Stimulated activated CD8-positive, alpha-beta memory T cell treated with anti-CD3 and anti-CD28 coated beads, Interleukin-4, amount 100 ng/mL, for 4 hours (primary cell): ENCODE results near the gene ULBP3.

Source experiments
- DNase-seq, 2 donors: peaks; one replicate each; pipeline ENCODE4 v3.0.0-alpha.2; 2020; ENCODE audit warnings: low read depth in 2 of 2, low spot score in 1 of 2

ULBP3 gene

DNA sequence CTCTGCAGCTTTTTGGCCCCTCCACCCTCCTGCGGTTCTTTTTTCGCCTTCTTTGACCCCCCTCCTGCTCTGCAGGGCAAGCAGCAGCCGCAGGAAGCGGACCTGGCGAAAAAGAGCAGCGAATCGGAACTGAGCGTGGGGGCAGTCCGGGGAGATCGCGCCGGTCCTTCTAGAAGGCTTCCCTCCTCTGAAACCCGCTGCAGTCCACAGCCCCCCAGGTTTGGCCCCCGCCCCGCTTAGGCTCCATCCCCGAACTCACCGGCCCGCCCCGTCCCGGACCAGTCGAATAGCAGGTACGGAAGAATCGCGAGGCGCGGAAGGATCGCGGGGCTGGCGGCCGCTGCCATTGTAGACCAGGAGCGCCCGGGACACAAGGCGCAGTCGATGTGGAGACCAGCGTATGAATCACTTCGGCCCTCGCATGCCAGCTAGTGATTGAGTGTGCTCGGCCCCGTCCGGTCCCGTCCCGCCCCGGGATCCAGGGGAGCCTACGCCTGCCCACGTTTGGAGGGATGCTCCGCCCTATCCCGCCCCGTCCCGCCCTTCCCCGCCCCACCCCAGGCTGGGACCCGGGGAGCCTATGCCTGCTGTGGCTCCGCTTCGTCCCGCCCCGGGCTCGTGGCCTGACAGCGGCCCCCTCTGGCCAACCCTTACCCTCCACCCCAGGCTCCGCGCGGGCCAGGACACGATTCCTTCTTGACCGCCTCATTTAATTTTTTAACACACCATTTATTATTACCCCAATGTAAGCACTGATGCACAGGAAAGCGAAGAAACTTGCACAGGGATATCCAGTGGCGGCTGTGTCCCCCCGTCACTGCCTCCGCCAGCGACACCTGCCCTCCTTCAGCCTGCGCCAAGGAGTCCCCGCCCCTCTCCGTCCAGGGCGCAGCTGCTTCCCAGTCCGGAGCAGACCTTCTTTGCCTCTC lies at the start of gene ULBP3:
ULBP3 (minus strand) TSS at position 402 of the 929 bp plus-strand sequence; CDS start at position 347, 55 bp downstream.
- DNase-seq: peak; percentile 14 to 47

DNA sequence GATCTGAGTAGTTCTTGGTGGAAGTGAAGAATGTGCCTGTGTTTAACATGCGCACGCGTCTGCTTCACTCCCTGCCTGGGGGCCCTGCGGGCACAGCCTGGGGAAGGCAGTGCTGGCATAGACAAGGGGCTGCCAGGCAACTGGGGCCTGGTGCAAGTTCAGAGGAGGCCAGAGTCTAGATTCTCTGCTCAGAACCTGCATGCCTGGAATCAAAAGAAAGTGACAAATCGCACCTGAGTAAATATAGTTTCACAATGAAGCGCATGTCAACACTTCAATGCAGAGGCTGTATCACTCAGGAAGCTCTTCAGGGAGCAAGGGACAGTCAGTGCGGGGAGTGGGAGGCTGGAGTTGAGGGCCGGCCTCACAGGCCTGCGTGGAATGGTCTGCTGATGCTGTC lies 49.7 kb upstream of the ULBP3 start:
- no peak for DNase-seq

GRCh38 chr6:150118203-150118602 lies 49.3 kb upstream of the ULBP3 start:
- no peak for DNase-seq

DNA sequence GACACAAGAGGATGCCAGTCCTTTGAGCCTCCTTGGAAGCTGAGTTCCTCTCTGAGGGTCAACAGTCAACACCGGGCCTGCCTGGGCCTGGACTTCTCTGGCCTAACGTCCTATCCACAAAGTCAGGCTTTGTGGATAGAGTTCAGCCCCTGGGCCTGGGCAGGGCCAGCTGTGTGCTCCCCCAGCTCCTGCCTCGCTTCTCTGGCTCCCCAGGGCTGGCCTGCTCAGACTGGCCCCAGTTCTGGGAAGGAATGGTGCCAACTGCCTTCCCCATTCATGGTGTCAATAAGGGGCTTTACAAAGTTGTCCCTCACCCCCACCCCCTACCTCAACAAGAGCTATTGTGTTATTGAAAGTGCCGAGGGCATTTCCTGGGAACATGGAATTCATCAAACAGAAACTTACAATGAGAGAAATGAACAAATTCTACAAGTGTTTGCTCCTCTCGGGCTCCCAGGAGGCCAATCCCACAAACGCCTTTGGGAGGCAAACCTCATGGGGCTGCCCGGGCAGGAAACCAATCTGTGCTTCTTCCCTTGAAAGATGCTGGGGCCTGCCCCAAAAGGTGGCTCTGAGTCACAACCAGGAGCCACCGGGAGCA lies 47.4 kb upstream of the ULBP3 start:
- no peak for DNase-seq

DNA sequence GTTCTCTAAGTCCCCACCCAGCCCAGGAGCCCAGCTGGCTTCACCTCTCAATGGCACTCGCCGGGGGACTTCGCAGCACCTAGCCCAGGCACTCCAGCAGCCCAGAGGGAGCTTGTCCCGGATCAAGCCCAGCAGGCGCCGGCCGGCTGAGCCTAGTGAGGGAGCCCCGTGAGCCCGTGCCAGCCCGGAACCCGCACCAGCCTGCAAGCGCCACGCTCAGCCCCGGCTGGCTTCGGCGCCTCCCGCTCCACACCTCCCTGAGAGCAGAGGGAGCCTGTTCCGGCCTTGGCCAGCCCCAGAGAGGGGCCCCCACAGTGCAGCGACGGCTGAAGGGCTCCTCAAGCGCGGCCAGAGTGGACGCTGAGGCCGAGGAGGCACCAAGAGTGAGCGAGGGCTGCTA lies 46.8 kb upstream of the ULBP3 start:
- DNase-seq: no peak

DNA sequence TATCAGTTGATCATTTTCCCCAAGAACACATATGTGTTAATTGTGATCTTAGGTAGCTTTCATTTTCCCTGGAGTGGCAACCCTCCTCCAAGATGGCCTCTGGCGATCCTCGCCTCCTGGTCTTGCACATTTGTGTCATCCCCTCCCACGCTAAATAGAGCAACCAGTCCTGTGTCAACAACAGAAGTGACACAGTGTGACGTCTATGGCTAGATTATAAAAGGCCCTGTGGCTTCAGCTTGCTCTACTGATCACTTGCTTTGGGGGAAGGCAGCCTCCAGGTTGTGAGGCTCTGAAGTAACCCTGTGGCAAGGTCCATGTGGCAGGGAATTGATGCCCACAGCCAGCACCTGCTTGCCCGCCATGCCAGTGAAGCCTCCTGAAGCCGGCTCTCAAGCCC lies 43.3 kb upstream of the ULBP3 start:
- no peak for DNase-seq

GRCh38 chr6:150102750-150103270 lies 33.9 kb upstream of the ULBP3 start:
- DNase-seq: no peak

GRCh38 chr6:150100745-150101144 lies 31.8 kb upstream of the ULBP3 start:
- DNase-seq: no peak

- DNase-seq: no peak
Observed at GRCh38 chr6:150099953-150100352, 31.0 kb upstream of the ULBP3 start.

DNA sequence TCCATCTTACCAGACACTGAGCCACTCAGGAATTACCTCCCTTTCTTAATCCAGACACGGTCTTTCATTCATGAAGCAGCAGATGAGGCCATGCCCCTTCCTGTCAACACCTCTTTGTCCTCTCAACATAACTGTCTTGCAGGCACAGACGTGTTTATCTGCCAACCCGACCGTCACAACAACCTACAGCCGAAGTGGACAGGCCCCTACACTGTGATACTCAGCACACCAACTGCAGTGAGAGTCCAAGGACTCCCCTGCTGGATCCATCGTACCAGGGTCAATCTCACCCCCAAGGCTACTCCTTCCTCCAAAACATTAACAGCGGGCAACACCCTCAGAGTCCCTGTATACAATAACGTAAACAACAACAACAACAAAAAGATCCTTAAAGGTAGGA lies 30.6 kb upstream of the ULBP3 start:
- DNase-seq: no peak

DNA sequence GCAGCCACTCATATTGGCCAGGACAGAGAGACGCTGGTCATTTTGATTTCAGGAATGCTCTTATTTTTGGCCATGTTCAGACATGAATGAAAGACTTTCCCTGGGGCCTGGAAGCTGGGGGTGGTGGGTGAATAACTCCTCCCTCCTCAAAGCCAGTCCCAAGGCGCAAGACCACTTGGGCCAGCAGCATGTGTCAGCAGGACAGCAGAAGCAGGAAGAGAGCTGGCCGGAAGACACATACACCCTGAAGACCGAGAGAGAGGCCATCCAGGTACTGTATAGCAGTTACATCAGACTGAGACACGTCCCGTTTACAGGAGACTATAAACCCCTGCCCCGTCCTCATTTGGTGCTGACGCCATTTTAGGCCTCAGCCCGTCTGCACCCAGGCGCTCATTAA lies 29.2 kb upstream of the ULBP3 start:
- DNase-seq: no peak

DNA sequence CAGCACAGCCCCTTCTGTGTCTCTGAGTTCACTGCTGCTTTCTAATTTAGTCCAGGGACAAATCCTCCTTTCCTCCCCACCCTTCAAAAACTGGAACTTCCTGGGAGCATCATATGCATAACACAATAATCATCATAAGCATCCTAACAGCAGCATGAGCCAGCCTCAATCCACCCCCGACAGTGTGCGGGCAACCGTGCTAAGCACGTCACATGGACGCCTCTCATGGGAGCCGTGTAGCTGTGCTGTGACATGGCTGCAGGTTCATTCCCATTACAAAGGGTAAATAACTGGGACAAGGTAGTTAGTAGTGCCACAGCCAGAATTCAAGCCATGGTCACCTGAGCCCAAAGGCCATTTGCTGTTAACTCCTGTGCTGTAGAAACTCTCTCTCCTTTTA lies 24.5 kb upstream of the ULBP3 start:
- no peak for DNase-seq

DNA sequence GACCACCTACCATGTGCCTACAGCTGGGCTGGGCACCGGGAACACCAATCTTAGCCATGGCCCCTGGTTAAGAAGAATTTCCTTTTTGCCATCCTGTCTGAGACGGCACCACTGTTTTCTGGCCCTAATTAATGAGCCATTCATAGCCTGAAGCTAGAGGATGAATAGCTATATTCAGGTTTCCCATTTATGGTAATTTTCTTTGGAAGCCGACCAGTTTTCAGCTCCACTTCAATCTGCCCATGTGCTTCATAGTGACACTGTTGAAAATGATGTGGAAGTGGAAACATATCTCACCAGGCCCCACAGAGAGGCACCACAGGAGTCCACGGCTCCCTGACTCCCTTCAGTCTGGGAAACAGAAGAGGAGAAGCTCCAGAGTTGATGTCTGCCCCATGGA lies 22.6 kb upstream of the ULBP3 start:
- no peak for DNase-seq

GRCh38 chr6:150090328-150090727 lies 21.4 kb upstream of the ULBP3 start:
- no peak for DNase-seq

DNA sequence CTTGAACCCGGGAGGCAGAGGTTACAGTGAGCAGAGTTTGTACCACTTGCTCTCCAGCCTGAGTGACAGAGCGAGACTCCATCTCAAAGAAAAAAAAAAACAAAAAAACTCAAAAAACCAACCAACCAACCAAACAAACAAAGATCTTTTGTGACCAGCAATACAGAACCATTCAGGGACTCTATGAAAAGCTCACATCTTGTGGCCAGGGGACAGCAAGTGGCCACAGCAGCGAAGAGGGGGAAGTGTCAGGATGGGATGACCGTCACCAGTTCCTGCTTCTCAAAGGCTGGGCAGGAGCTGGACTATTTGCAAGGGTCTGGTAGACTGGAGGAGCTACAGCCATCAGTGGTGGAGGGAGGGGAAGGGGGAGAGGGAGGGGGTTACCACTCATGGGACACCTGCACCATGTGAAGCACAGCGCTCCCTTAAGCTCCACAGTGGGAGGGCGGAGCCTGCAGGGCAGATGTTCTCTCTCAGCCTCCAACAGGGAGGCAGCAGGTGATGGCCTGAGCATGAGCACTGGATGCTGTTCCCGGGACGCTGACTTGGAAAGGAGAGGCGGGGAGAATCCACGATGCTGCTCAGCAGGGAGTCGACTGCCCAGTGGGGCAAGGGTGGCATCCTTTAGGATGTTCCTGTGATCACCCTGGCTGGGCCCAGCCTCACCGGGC lies 19.7 kb upstream of the ULBP3 start:
- no peak for DNase-seq

DNA sequence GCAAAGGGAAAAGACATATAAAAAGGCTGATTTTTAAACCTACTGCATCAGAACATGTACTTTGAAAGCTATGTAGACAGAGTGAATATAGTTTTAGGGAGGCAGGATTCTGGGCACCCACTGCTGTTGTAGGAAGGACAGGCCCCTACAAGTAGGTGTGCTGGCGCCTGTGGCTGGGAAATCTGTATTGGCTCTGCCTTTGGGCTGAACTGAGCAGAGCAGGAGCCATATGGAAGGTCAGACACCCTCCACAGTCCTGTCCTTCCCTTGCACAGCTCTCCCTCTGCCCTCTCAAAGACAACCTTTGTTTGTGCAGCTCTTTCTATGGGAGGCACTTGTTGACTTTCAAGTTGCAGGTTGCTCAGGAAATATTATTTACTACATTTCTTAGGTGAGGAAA lies 18.4 kb upstream of the ULBP3 start:
- no peak for DNase-seq

DNA sequence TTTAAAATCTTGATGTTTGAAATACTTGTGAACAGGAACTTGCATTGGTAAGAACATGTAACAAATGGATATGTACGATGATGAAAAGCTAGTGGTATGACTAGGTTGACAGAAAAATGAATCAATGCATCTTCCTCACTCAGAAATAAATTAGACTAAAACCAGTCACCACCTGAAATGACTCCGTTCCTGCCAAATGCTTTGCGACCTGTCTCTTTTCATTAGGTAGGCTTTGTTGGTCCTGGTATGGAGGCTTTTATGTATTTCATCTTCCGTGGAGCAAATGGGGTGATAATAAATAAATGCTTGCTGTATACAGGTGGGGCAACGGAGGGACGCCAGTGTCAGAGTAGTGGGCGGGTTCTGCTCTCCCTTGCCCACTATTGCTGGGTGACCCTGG lies 17.1 kb upstream of the ULBP3 start:
- DNase-seq: no peak

- no peak for DNase-seq
Observed at GRCh38 chr6:150084426-150084825, 15.5 kb upstream of the ULBP3 start.

- DNase-seq: no peak
Observed at GRCh38 chr6:150083839-150084238, 14.9 kb upstream of the ULBP3 start.

DNA sequence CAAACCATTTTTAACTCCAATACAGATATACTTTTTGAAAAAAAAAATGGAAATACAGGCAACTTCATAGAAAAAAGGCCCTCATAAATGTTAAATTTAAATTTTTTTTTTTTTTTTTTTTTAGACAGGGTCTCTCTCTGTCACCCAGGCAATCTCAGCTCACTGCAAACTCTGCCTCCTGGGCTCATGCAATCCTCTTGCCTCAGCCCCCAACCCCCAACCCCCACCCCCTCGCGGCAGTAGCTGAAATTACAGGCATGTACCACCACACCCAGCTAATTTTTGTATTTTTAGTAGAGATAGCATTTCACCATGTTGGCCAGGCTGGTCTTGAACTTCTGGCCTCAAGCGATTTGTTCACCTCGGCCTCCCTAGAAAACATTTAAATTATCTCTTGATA lies 12.8 kb upstream of the ULBP3 start:
- DNase-seq: no peak

DNA sequence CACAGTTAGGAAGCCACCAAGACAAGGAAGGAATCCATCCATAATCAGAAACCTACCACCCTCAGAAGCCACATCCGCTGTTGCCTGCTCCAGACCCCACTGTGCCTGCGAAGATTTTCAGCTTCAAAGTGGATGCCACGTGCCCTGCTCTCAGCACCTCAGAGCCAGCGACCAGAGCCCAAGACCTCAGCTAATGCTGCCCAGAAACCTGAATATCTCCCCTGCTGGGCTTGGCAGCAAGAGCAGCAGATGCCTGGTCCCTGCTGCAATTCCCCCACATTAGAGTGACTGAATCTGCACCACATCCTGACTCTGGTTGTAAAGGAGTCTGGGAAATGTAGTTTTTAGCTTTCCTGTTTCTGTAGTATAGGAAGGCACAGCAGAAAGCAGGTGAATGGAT lies 10.7 kb upstream of the ULBP3 start:
- DNase-seq: no peak

GRCh38 chr6:150078788-150079187 lies 9.9 kb upstream of the ULBP3 start:
- no peak for DNase-seq
